Endothelial cell of umbilical vein (primary cell): ENCODE data around the gene ENAH. TPM values are rescaled to one million over a fixed set of nuclear protein-coding genes. Genes with fewer than 3 reads are reported as not detected.

Experiments used
- BruUV-seq: library from RNA; stranded (reverse); fragments of 400-500 nt; replicated peaks from 2 replicates; lab custom pipeline; 2021; lab: Mats Ljungman, UMichigan
- CTCF ChIA-PET: fragments of 300-600, 350-600 bp; sonication (Branson Sonifier 250); formaldehyde crosslinking; loops from one replicate; lab custom pipeline; 2021; ENCODE audit warnings: antibody characterized with exemption, inconsistent platforms; lab: Charles Lee
- POLR2A ChIA-PET: fragments of 300-600, 350-600 bp; sonication (Branson Sonifier 250); formaldehyde crosslinking; loops from one replicate; lab custom pipeline; 2021; ENCODE audit warnings: antibody characterized with exemption, inconsistent platforms; lab: Charles Lee
- DNase-seq: peaks from one replicate; pipeline ENCODE4 v3.0.0-alpha.2; 2011; ENCODE audit warnings: low read depth, low spot score
- FAIRE-seq: peaks from 2 replicates; lab custom pipeline; 2011; peaks lifted over from hg19 to GRCh38; lab: Jason Lieb, UNC
- H2AFZ ChIP-seq: 2 replicates; pipeline ENCODE4 v1.6.0; 2012; ENCODE audit warnings: low read depth, low read length, control low read depth, inconsistent platforms
- H3K27ac ChIP-seq: 2 replicates; pipeline ENCODE4 v1.5.1; 2011; ENCODE audit warnings: low read depth, mild to moderate bottlenecking, control low read depth, low read length, moderate library complexity; ENCODE audit not compliant: insufficient read depth
- H3K27me3 ChIP-seq, 2 experiments: 2 replicates each; pipeline versions ENCODE4 v1.6.0 to v1.6.1; 2011; ENCODE audit warnings: low read length in 2 of 2, mixed read lengths in 1 of 2; ENCODE audit not compliant: control insufficient read depth in 2 of 2, insufficient read depth in 2 of 2
- H3K36me3 ChIP-seq, 2 experiments: 2 replicates in 1 of 2; 3 replicates in 1 of 2; pipeline ENCODE4 v1.5.1; 2011; ENCODE audit warnings: low read length in 2 of 2, mild to moderate bottlenecking in 1 of 2, moderate library complexity in 1 of 2; ENCODE audit not compliant: control insufficient read depth in 2 of 2, insufficient read depth in 2 of 2; ENCODE audit errors: extremely low read depth in 1 of 2
- H3K4me1 ChIP-seq: 3 replicates; pipeline ENCODE4 v1.5.1; 2011; ENCODE audit warnings: mild to moderate bottlenecking, low read length; ENCODE audit not compliant: control insufficient read depth, insufficient read depth; ENCODE audit errors: extremely low read depth
- H3K4me2 ChIP-seq: 2 replicates; pipeline ENCODE4 v1.6.1; 2011; ENCODE audit warnings: low read length, control low read depth, mixed read lengths; ENCODE audit not compliant: insufficient read depth
- H3K4me3 ChIP-seq, 3 experiments: fragments of 200-600 bp in 1 of 3; sonication (generic), shearing (Covaris generic) in 1 of 3; replicated peaks in 1 of 3; 2 replicates each; pipeline ENCODE4 v1.5.1; 2011 to 2016; ENCODE audit warnings: control low read depth in 3 of 3, low read length in 3 of 3, mild to moderate bottlenecking in 2 of 3, inconsistent platforms in 1 of 3, low read depth in 1 of 3, moderate library complexity in 1 of 3; ENCODE audit not compliant: insufficient read depth in 1 of 3
- H3K79me2 ChIP-seq: 2 replicates; pipeline ENCODE4 v1.6.0; 2012; ENCODE audit warnings: low read length, inconsistent platforms; ENCODE audit not compliant: control insufficient read depth, insufficient read depth
- H3K9ac ChIP-seq: replicated peaks from 2 replicates; pipeline ENCODE3; 2011; ENCODE audit warnings: low read length, control low read depth; ENCODE audit not compliant: insufficient read depth; ENCODE audit errors: extremely low read depth
- H3K9me1 ChIP-seq: replicated peaks from 3 replicates; pipeline ENCODE4 v1.6.0; 2011; ENCODE audit warnings: mild to moderate bottlenecking, low read length; ENCODE audit not compliant: control insufficient read depth, insufficient read depth; ENCODE audit errors: extremely low read depth
- H3K9me3 ChIP-seq: replicated peaks from 2 replicates; pipeline ENCODE4 v1.5.1; 2012; ENCODE audit warnings: low read length, inconsistent platforms; ENCODE audit not compliant: control insufficient read depth, insufficient read depth
- H4K20me1 ChIP-seq: replicated peaks from 2 replicates; pipeline ENCODE3; 2011; ENCODE audit warnings: mild to moderate bottlenecking, low read length; ENCODE audit not compliant: control insufficient read depth, insufficient read depth; ENCODE audit errors: extremely low read depth
- CTCF ChIP-seq, 2 donors: IDR thresholded peaks; 1 replicate in 1 of 2; 2 replicates in 1 of 2; pipeline ENCODE4 v1.5.1; 2011; ENCODE audit warnings: low read length in 2 of 2, mild to moderate bottlenecking in 2 of 2, moderate library complexity in 2 of 2, control low read depth in 1 of 2, inconsistent platforms in 1 of 2, low read depth in 1 of 2; ENCODE audit not compliant: insufficient read depth in 1 of 2; ENCODE audit errors: extremely low read depth in 1 of 2
- EZH2 ChIP-seq: IDR thresholded peaks from 2 replicates; pipeline ENCODE4 v1.6.1; 2012; ENCODE audit warnings: borderline replicate concordance, low read depth, mild to moderate bottlenecking, moderate library complexity, low read length, inconsistent platforms; ENCODE audit not compliant: severe bottlenecking
- FOS ChIP-seq: IDR thresholded peaks from 2 replicates; pipeline ENCODE4 v1.6.1; 2011; ENCODE audit warnings: mild to moderate bottlenecking, low read length, moderate library complexity, borderline replicate concordance; ENCODE audit not compliant: insufficient read depth
- GATA2 ChIP-seq: IDR thresholded peaks from 2 replicates; pipeline ENCODE4 v1.7.0; 2011; ENCODE audit warnings: low read depth, mild to moderate bottlenecking, moderate library complexity, mixed read lengths, low read length; ENCODE audit not compliant: insufficient read length, insufficient read depth
- JUN ChIP-seq: IDR thresholded peaks from 2 replicates; pipeline ENCODE4 v1.6.1; 2011; ENCODE audit warnings: borderline replicate concordance, low read depth; ENCODE audit not compliant: insufficient read length, insufficient read depth
- MAX ChIP-seq: IDR thresholded peaks from 2 replicates; pipeline ENCODE4 v1.6.1; 2011; ENCODE audit not compliant: insufficient read depth, insufficient read length
- MYC ChIP-seq: IDR thresholded peaks from one replicate; pipeline ENCODE4 v1.6.1; 2011; ENCODE audit warnings: mild to moderate bottlenecking, low read depth, low read length
- POLR2A ChIP-seq: IDR thresholded peaks from 2 replicates; pipeline ENCODE4 v1.6.1; 2012; ENCODE audit warnings: low read depth, mild to moderate bottlenecking, control low read depth, low read length
- POLR2AphosphoS5 ChIP-seq: IDR thresholded peaks from 2 replicates; pipeline ENCODE4 v1.6.1; 2012; ENCODE audit warnings: low read depth, mild to moderate bottlenecking, control low read depth, low read length, moderate library complexity; ENCODE audit not compliant: insufficient read depth
- dilution Hi-C: fragments of 300-500 bp; cut with MboI; formaldehyde crosslinking; loops from one replicate; pipeline ENCODE4 v1.15.0; 2019; ENCODE audit warnings: low sequenced_read_pairs; ENCODE audit not compliant: extremely low pct_ligation_motif_present
- intact Hi-C: fragments of 100-400 bp; cut with micrococcal nuclease; formaldehyde crosslinking; loops from one replicate; pipeline ENCODE4 v1.10.0; 2022
- polyA plus RNA-seq, 4 experiments: library from polyadenylated mRNA; depleted of rRNA in 3 of 4; stranded (reverse) in 3 of 4; unstranded in 1 of 4; fragments of >200 nt; gene quantifications; 2 replicates each; pipeline versions ENCODE4 v1.2.1 to v1.2.3, GENCODE V29; 2011 to 2012; ENCODE audit warnings: missing spikeins in 1 of 4
- total RNA-seq: library from RNA; stranded (reverse); gene quantifications from 2 replicates; pipeline ENCODE4 v1.2.3, GENCODE V29; 2021

The ENAH gene
- total and polyA plus RNA-seq, 2 donors (not counting 3 experiments of a cell fraction or from before 2014, with no cell fraction given), result 19.9 to 95.6 TPM

- no peak overlapping the region for H3K4me3 ChIP-seq
- no peaks in the 10 kb centered on the region for H4K20me1 ChIP-seq
- ChIA-PET CTCF (interaction anchor here (1.1 kb wide), 1 partner anchor 52 kb away, joined by 3 read pairs; no protein-coding TSS in a partner anchor), POLR2A (no interaction called here)
- no peak overlapping the region for H2AFZ ChIP-seq
- H3K9me1 ChIP-seq, result no peaks in the 10 kb centered on the region
- no peak for FAIRE-seq
- H3K27me3 ChIP-seq, result no peaks in the 10 kb centered on the region
- intact Hi-C loops, result no loop called here
- TF ChIP-seq GATA2 (no peak), MAX (no peak), EZH2 (no peak), JUN (no peak), FOS (no peak), POLR2A (no peak), CTCF (IDR thresholded peaks at IDR 0.05; ENCODE audit: extremely low read depth in 1 of 2, insufficient read depth in 1 of 2, low read depth in 1 of 2, low read length in 2 of 2) (no peak), MYC (no peak), POLR2AphosphoS5 (no peak)
- H3K9me3 ChIP-seq, result no peaks in the 10 kb centered on the region
- no peak overlapping the region for H3K27ac ChIP-seq
- no peaks in the 10 kb centered on the region for H3K4me1 ChIP-seq
- no TSS peak for BruUV-seq
- H3K4me2 ChIP-seq, result no peak overlapping the region
- dilution Hi-C loops, result no loop called here
- no peak for DNase-seq
- H3K9ac ChIP-seq, result no peak overlapping the region
- H3K79me2 ChIP-seq, result peaks cover 6% of the 10 kb centered on the region
- H3K36me3 ChIP-seq, result no peaks in the 10 kb centered on the region
These were observed 118.8 kb downstream of the ENAH start for GRCh38 chr1:225534135-225534534.
